ENCODE data around the gene SMARCAD1.

GRCh38 chr4:94214703-94215319 lies 7.1 kb downstream of the SMARCAD1 start:
- no peak for TF ChIP-seq CTCF (IDR thresholded peaks at IDR 0.05)
- TF ChIP-seq POLR2A (IDR thresholded peaks at IDR 0.05): no peak
- no peak for TF ChIP-seq POLR2AphosphoS5 (IDR thresholded peaks at IDR 0.05)
- TF ChIP-seq EP300 (IDR thresholded peaks at IDR 0.05; ENCODE audit: low read depth): no peak

Measured in transverse colon (tissue), 4 donors.